Cardiac septum (tissue), 1 donor: ENCODE measurements around the gene ARFRP1. TPM values are rescaled to one million over a fixed set of nuclear protein-coding genes. Genes with fewer than 3 reads are reported as not detected.

Experiments
- DNase-seq: peaks from one replicate; pipeline ENCODE4 v3.0.0-alpha.2; 2020; ENCODE audit warnings: low spot score
- intact Hi-C: fragments of 100-400 bp; cut with DNase I; formaldehyde crosslinking; loops from one replicate; pipeline ENCODE4 v1.14.0; 2022
- total RNA-seq: library from RNA; stranded (reverse); fragmentation: NEBNext Ultra II Directional; extraction: Animal tissue kit (Norgen Biotek cat#: 25700); gene quantifications from one replicate; pipeline ENCODE4 v1.2.1, GENCODE V29; 2021
- donor health status: DM: no; HTN: no; CAD: no.

The ARFRP1 gene
- total RNA-seq, 1 donor from 2014 or later = 40.3 TPM

DNA sequence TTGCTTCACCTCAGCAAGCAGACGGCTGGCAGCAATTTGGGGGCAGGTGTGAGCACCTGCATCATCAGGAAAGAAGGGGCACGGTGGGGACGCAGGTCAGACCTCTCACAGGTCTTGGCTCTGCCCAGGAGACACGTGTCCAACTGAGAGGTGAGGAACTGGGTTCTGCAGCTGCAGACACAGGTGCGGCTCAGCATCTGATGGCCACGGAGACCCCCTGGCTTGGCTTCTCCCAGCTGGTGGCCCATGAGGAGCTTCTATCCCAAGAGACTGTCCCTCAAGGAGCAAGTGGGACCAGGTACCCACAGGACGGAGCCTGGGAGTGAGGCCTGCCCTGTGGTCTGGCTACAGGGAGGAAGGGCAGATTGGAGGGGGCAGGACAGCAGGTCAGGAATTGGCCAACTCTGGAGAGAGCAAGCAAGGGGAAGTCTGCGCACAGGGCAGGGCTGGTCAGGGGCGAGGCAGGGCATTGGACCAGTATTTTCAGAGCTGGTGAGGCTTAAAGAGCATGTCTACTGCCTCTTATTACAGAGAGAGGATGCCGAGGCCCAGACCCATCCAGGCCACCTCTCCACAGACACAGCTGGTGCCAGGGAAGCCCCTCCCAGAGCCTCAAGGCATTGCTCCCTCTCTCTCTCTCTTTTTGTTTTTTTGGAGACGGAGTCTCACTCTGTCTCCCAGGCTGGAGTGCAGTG lies 58.7 kb downstream of the ARFRP1 start:
- no peak for DNase-seq
- intact Hi-C loops = no loop called here

Other genes with a start within 250 kb of the ARFRP1 start
- 0.86 TPM for gene KCNQ2, start 235.3 kb downstream of the ARFRP1 start, total RNA-seq
- gene EEF1A2, start 208.9 kb downstream of the ARFRP1 start, total RNA-seq = 1,211 TPM
- 438 TPM for gene PPDPF, start 187.2 kb downstream of the ARFRP1 start, total RNA-seq
- not detected for gene PTK6, start 170.6 kb downstream of the ARFRP1 start, total RNA-seq
- not detected for gene SRMS, start 160.2 kb downstream of the ARFRP1 start, total RNA-seq
- gene FNDC11, start 153.8 kb downstream of the ARFRP1 start, total RNA-seq = not detected
- 12.1 TPM for gene HELZ2, start 133.7 kb downstream of the ARFRP1 start, total RNA-seq
- gene GMEB2, start 80.9 kb downstream of the ARFRP1 start, total RNA-seq = 6.8 TPM
- gene STMN3, start 54.6 kb downstream of the ARFRP1 start, total RNA-seq = 8.8 TPM
- gene RTEL1, start 49.7 kb downstream of the ARFRP1 start, total RNA-seq = 10.5 TPM
- not detected for gene TNFRSF6B, start 11.3 kb downstream of the ARFRP1 start, total RNA-seq
- 16.7 TPM for gene ZGPAT, start 63 bp upstream of the ARFRP1 start, total RNA-seq
- 5.0 TPM for gene LIME1, start 28.7 kb upstream of the ARFRP1 start, total RNA-seq
- gene SLC2A4RG, start 31.8 kb upstream of the ARFRP1 start, total RNA-seq = 67.8 TPM
- 17.4 TPM for gene ZBTB46, start 123.3 kb upstream of the ARFRP1 start, total RNA-seq
- gene ABHD16B, start 153.5 kb upstream of the ARFRP1 start, total RNA-seq = not detected
- 72.0 TPM for gene TPD52L2, start 157.3 kb upstream of the ARFRP1 start, total RNA-seq
- 36.1 TPM for gene DNAJC5, start 187.2 kb upstream of the ARFRP1 start, total RNA-seq
- 43.2 TPM for gene UCKL1, start 248.4 kb upstream of the ARFRP1 start, total RNA-seq